T-cell (primary cell): ENCODE data around the gene DHH. TPM values are rescaled to one million over a fixed set of nuclear protein-coding genes. Genes with fewer than 3 reads are reported as not detected.

Source experiments
- ATAC-seq, 4 experiments: fragments of 200-7000 bp in 3 of 4; fragments of 150-1000 bp in 1 of 4; cut with Tn5 transposase; replicated peaks in 1 of 4; 1 replicate in 3 of 4; 2 replicates in 1 of 4; pipeline ENCODE4 v1.10.0; 2021; ENCODE audit warnings: moderate library complexity in 3 of 4, mild to moderate bottlenecking in 2 of 4, moderate number of reproducible peaks in 1 of 4
- CTCF ChIA-PET, 2 donors: fragments of 300-600 bp; sonication (Branson Sonifier 250); formaldehyde crosslinking; loops; one replicate each; lab custom pipeline; 2022; ENCODE audit warnings: antibody characterized with exemption in 2 of 2; lab: Charles Lee
- POLR2A ChIA-PET, 2 donors: fragments of 300-600 bp; sonication (Branson Sonifier 250); formaldehyde crosslinking; loops; one replicate each; lab custom pipeline; 2022; ENCODE audit warnings: antibody characterized with exemption in 2 of 2; lab: Charles Lee
- DNase-seq, 35 experiments: peaks; one replicate each; pipeline versions ENCODE4 v3.0.0 to v3.0.0-alpha.2; 2013 to 2023
- H3K27ac ChIP-seq: one replicate; pipeline ENCODE4 v1.5.1; 2013; ENCODE audit warnings: low read length
- H3K27me3 ChIP-seq, 2 experiments: replicated peaks in 1 of 2; 1 replicate in 1 of 2; 2 replicates in 1 of 2; pipeline versions ENCODE4 v1.6.1 to v1.7.0; 2013; ENCODE audit warnings: low read length in 1 of 2, mixed read lengths in 1 of 2; ENCODE audit not compliant: control insufficient read depth in 2 of 2, insufficient read depth in 2 of 2; ENCODE audit errors: extremely low read depth in 1 of 2
- H3K36me3 ChIP-seq, 2 donors: 1 replicate in 1 of 2; 2 replicates in 1 of 2; pipeline versions ENCODE4 v1.6.1 to v1.7.0; 2013; ENCODE audit warnings: low read length in 1 of 2; ENCODE audit not compliant: control insufficient read depth in 2 of 2, insufficient read depth in 1 of 2; ENCODE audit errors: extremely low read depth in 1 of 2
- H3K4me1 ChIP-seq, 2 experiments: 1 replicate in 1 of 2; 2 replicates in 1 of 2; pipeline versions ENCODE4 v1.6.1 to v1.7.0; 2013; ENCODE audit warnings: low read length in 2 of 2, mixed read lengths in 1 of 2; ENCODE audit not compliant: insufficient read depth in 2 of 2, control insufficient read depth in 1 of 2; ENCODE audit errors: extremely low read depth in 1 of 2
- H3K4me3 ChIP-seq, 2 donors: 1 replicate in 1 of 2; 2 replicates in 1 of 2; pipeline versions ENCODE4 v1.5.1 to v1.7.0; 2013; ENCODE audit warnings: mild to moderate bottlenecking in 2 of 2, low read length in 1 of 2, moderate library complexity in 1 of 2; ENCODE audit not compliant: control insufficient read depth in 1 of 2; ENCODE audit errors: extremely low read depth in 1 of 2
- H3K9me3 ChIP-seq: 2 replicates; pipeline ENCODE4 v1.7.0; 2013
- H3K27ac Mint-ChIP-seq, 2 donors: one replicate each; pipeline ENCODE4 v1.8.0; 2020 to 2021; ENCODE audit warnings: mild to moderate bottlenecking in 2 of 2, mixed read lengths in 2 of 2
- H3K27me3 Mint-ChIP-seq, 2 donors: one replicate each; pipeline ENCODE4 v1.8.0; 2021 to 2022; ENCODE audit warnings: mixed read lengths in 2 of 2
- H3K36me3 Mint-ChIP-seq: one replicate; pipeline ENCODE4 v1.8.0; 2021; ENCODE audit warnings: mixed read lengths
- H3K4me1 Mint-ChIP-seq, 3 donors: one replicate each; pipeline ENCODE4 v1.8.0; 2020 to 2022; ENCODE audit warnings: mixed read lengths in 3 of 3, mild to moderate bottlenecking in 1 of 3
- H3K4me3 Mint-ChIP-seq, 3 donors: one replicate each; pipeline ENCODE4 v1.8.0; 2020 to 2022; ENCODE audit warnings: mild to moderate bottlenecking in 3 of 3, mixed read lengths in 3 of 3, moderate library complexity in 3 of 3
- H3K9me3 Mint-ChIP-seq, 3 donors: one replicate each; pipeline ENCODE4 v1.8.0; 2020 to 2022; ENCODE audit warnings: mixed read lengths in 3 of 3
- WGBS: methylation state at CpG from one replicate; pipeline ENCODE4 v1.1.5; 2013; ENCODE audit warnings: missing lambda C conversion rate; ENCODE audit not compliant: insufficient coverage; 5-methylcytosine and 5-hydroxymethylcytosine counted together
- total RNA-seq, 35 experiments: library from RNA in 6 of 35; stranded (reverse) in 6 of 35; fragments of 120-200 nt in 1 of 35; gene quantifications; one replicate each; pipeline versions ENCODE4 v1.2.1 to v1.2.4 and lab custom pipeline; 2013 to 2026

DHH gene
- total RNA-seq, 5 donors from 2014 or later (not counting 1 experiment from before 2014, with no cell fraction given): 0.12 to 0.45 (median 0.38) TPM

GRCh38 chr12:49061157-49061650, 33.4 kb downstream of the DHH start:
- peak in 1 of 4 experiments; percentile 0 for ATAC-seq
- Histone ChIP-seq H3K36me3 (peaks cover 0 to 6% of the 10 kb centered on the region in 2 donors), H3K4me3 (peak overlapping the region; percentile 92 to 99), H3K9me3 (no peaks in the 10 kb centered on the region), H3K27me3 (peaks cover 0 to 2% of the 10 kb centered on the region in 2 experiments), H3K4me1 (peaks cover 33 to 47% of the 10 kb centered on the region in 2 experiments), H3K27ac (peak overlapping the region; percentile 84)
- DNase-seq: no peak
- no peaks in the 10 kb centered on the region for H3K27me3 Mint-ChIP-seq
- 0% methylated on average over 7 of the region's 16 CpGs for WGBS
- H3K36me3 Mint-ChIP-seq: peaks cover 4% of the 10 kb centered on the region
- CTCF ChIA-PET: no interaction called here
- peak overlapping the region; percentile 89 to 98 for H3K27ac Mint-ChIP-seq
- H3K4me3 Mint-ChIP-seq: peak overlapping the region; percentile 88 to 97 (median 94)
- no peaks in the 10 kb centered on the region for H3K9me3 Mint-ChIP-seq
- POLR2A ChIA-PET: interaction anchor here in 1 of 2 donors (0.6 kb wide), 1 partner anchor 11 kb away, joined by 4 read pairs; no protein-coding TSS in a partner anchor
- peaks cover 41 to 47% (median 45%) of the 10 kb centered on the region in 3 donors for H3K4me1 Mint-ChIP-seq

GRCh38 chr12:49060237-49061156, 34.1 kb downstream of the DHH start, which contains the start of gene KMT2D:
KMT2D (minus strand) TSS chr12:49060794; CDS start chr12:49055324, 5,470 bp downstream.
- under 1% methylated on average over 50 of the region's 74 CpGs for WGBS
- H3K36me3 Mint-ChIP-seq: peaks cover 6% of the 10 kb centered on the region
- ChIA-PET POLR2A (interaction anchor here in 1 of 2 donors (0.6 kb wide), 1 partner anchor 11 kb away, joined by 4 read pairs; no protein-coding TSS in a partner anchor), CTCF (no interaction called here)
- ATAC-seq: peak; percentile 71 to 75 (median 73)
- peaks cover 48 to 54% (median 52%) of the 10 kb centered on the region in 3 donors for H3K4me1 Mint-ChIP-seq
- peak within 1 kb of the TSS; percentile 95 to 98 for H3K27ac Mint-ChIP-seq
- Histone ChIP-seq H3K27ac (peak within 1 kb of the TSS; percentile 84), H3K4me3 (peak within 1 kb of the TSS; percentile 92 to 99), H3K9me3 (no peaks in the 10 kb centered on the region), H3K36me3 (peaks cover 0 to 5% of the 10 kb centered on the region in 2 donors), H3K27me3 (peaks cover 0 to 2% of the 10 kb centered on the region in 2 experiments), H3K4me1 (peaks cover 40 to 54% of the 10 kb centered on the region in 2 experiments)
- H3K4me3 Mint-ChIP-seq: peak within 1 kb of the TSS; percentile 94 to 97 (median 94)
- no peaks in the 10 kb centered on the region for H3K27me3 Mint-ChIP-seq
- DNase-seq: peak; percentile 74 to 94 (median 84)
- no peaks in the 10 kb centered on the region for H3K9me3 Mint-ChIP-seq

GRCh38 chr12:49059299-49060171, 35.1 kb downstream of the DHH start:
- peak overlapping the region; percentile 92 to 99 for H3K4me3 ChIP-seq
- POLR2A ChIA-PET: interaction anchor here in 1 of 2 donors (0.6 kb wide), 1 partner anchor 119 kb away, joined by 4 read pairs; no protein-coding TSS in a partner anchor
- CTCF ChIA-PET: interaction anchor here in 1 of 2 donors (1.2 to 1.8 kb wide), 2 partner anchors 10 to 40 kb away, joined by 4 to 6 read pairs; partner anchors contain the start of gene RHEBL1

GRCh38 chr12:49059045-49059298, 35.6 kb downstream of the DHH start:
- Histone ChIP-seq H3K9me3 (no peaks in the 10 kb centered on the region), H3K4me3 (peak overlapping the region; percentile 92 to 99), H3K36me3 (peaks cover 6 to 12% of the 10 kb centered on the region in 2 donors), H3K27ac (peak overlapping the region; percentile 49), H3K27me3 (peaks cover 0 to 2% of the 10 kb centered on the region in 2 experiments), H3K4me1 (peaks cover 42 to 66% of the 10 kb centered on the region in 2 experiments)
- WGBS: 0% methylated on average over 1 of the region's 1 CpG
- ATAC-seq (no peak), DNase-seq (no peak)
- Mint-ChIP-seq H3K4me1 (peaks cover 59 to 65% (median 63%) of the 10 kb centered on the region in 3 donors), H3K9me3 (no peaks in the 10 kb centered on the region), H3K27ac (peak overlapping the region; percentile 84 to 90), H3K4me3 (peak overlapping the region; percentile 90 to 94 (median 94)), H3K36me3 (peaks cover 12% of the 10 kb centered on the region), H3K27me3 (no peaks in the 10 kb centered on the region)
- CTCF ChIA-PET: interaction anchor here (0.5 to 1.8 kb wide), 3 partner anchors 11 to 199 kb away, joined by 4 to 11 read pairs (median 6); partner anchors contain the start of gene RHEBL1 (in 1 of the 2)
- POLR2A ChIA-PET: interaction anchor here in 1 of 2 donors (0.6 kb wide), 2 partner anchors 118 to 199 kb away, joined by 4 read pairs; no protein-coding TSS in a partner anchor

More at GRCh38 chr12:49059299-49060171, 35.1 kb downstream of the DHH start:
- H3K27ac ChIP-seq: peak overlapping the region; percentile 49
- ATAC-seq (peak; percentile 1 to 28 (median 10)), DNase-seq (peak in 8 of 35 experiments; percentile 9 to 41 (median 18))
- H3K27me3 ChIP-seq: peaks cover 0 to 2% of the 10 kb centered on the region in 2 experiments
- peaks cover 58 to 63% (median 62%) of the 10 kb centered on the region in 3 donors for H3K4me1 Mint-ChIP-seq
- peaks cover 9% of the 10 kb centered on the region for H3K36me3 Mint-ChIP-seq
- WGBS: under 1% methylated on average over 48 of the region's 70 CpGs
- peaks cover 42 to 64% of the 10 kb centered on the region in 2 experiments for H3K4me1 ChIP-seq
- peak overlapping the region; percentile 84 to 90 for H3K27ac Mint-ChIP-seq
- H3K9me3 ChIP-seq: no peaks in the 10 kb centered on the region
- peaks cover under 1 to 7% of the 10 kb centered on the region in 2 donors for H3K36me3 ChIP-seq
- H3K4me3 Mint-ChIP-seq: peak overlapping the region; percentile 90 to 94 (median 94)
- H3K9me3 Mint-ChIP-seq: no peaks in the 10 kb centered on the region
- H3K27me3 Mint-ChIP-seq: no peaks in the 10 kb centered on the region

- H3K27ac Mint-ChIP-seq: peak overlapping the region; percentile 84 to 90
- peaks cover 42 to 65% of the 10 kb centered on the region in 2 experiments for H3K4me1 ChIP-seq
- WGBS: 20% methylated on average over 3 of the region's 5 CpGs
Measured at GRCh38 chr12:49058366-49059044, 36.1 kb downstream of the DHH start.

More at GRCh38 chr12:49058366-49059044, 36.1 kb downstream of the DHH start:
- H3K27ac ChIP-seq: peak overlapping the region; percentile 49
- CTCF ChIA-PET: interaction anchor here (0.5 to 1.8 kb wide), 3 partner anchors 11 to 198 kb away, joined by 4 to 11 read pairs (median 6); partner anchors contain the start of gene RHEBL1 (in 1 of the 2)
- no peak for DNase-seq
- peak overlapping the region; percentile 90 to 94 (median 94) for H3K4me3 Mint-ChIP-seq
- no peaks in the 10 kb centered on the region for H3K9me3 ChIP-seq
- H3K27me3 ChIP-seq: peaks cover 0 to 2% of the 10 kb centered on the region in 2 experiments
- no peaks in the 10 kb centered on the region for H3K27me3 Mint-ChIP-seq
- no peaks in the 10 kb centered on the region for H3K9me3 Mint-ChIP-seq
- H3K36me3 Mint-ChIP-seq: peaks cover 17% of the 10 kb centered on the region
- peaks cover 11 to 17% of the 10 kb centered on the region in 2 donors for H3K36me3 ChIP-seq
- H3K4me1 Mint-ChIP-seq: peaks cover 54 to 64% (median 60%) of the 10 kb centered on the region in 3 donors
- POLR2A ChIA-PET: interaction anchor here in 1 of 2 donors (0.6 kb wide), 2 partner anchors 118 to 198 kb away, joined by 4 read pairs; no protein-coding TSS in a partner anchor
- H3K4me3 ChIP-seq: peak overlapping the region; percentile 92 to 99
- no peak for ATAC-seq
